Measurements from ENCODE around the gene BCL11B.

BCL11B gene

GRCh38 chr14:99236386-99237138 is 35.4 kb downstream of the BCL11B start:
- H3K36me3 ChIP-seq = no peaks in the 10 kb centered on the region
- no peak for TF ChIP-seq CTCF (IDR thresholded peaks at IDR 0.05; ENCODE audit: low read depth, low read length)
- DNase-seq = no peak
- H3K4me3 ChIP-seq (ENCODE audit: low read depth, low read length) = no peak overlapping the region
- H3K9me3 ChIP-seq = no peaks in the 10 kb centered on the region
- H3K4me1 ChIP-seq = no peaks in the 10 kb centered on the region
- H3K27me3 ChIP-seq = peaks cover 14% of the 10 kb centered on the region

DNA sequence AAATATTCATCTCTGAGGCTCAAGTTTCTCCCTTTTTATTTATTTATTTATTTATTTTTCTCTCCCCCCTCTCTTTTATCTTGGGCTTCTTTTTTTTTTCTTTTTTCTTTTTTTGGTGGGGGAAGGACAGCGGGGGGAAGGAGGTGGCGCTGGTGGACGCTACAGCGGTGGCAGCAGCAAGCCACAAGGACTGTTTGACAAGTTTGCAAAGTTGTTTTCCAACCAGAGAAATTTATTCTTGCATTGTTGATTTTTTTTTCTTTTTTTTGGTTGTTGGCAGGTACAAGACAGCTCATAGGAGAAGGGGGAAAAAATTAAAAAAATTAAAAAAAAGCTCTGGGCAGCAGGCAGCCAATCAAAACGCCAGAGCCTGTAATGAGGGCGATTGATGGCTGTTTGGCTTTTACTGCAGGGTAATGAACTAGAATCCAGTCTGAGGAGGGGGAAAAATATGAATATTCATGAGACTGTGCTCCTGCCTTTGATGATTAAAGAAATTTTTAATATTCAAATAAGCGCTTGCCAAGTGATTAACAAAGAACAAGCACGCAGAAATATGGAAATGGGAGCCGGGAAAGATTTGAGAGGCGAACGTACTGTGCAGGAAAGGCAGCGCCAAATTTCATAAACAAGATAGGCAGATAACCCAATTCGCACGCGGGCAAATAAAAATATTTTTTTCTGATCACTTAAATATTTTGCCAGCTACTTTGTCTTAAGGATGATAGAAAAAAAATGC is 36.2 kb downstream of the BCL11B start:
- no peak overlapping the region for H3K4me3 ChIP-seq (ENCODE audit: low read depth, low read length)

DNA sequence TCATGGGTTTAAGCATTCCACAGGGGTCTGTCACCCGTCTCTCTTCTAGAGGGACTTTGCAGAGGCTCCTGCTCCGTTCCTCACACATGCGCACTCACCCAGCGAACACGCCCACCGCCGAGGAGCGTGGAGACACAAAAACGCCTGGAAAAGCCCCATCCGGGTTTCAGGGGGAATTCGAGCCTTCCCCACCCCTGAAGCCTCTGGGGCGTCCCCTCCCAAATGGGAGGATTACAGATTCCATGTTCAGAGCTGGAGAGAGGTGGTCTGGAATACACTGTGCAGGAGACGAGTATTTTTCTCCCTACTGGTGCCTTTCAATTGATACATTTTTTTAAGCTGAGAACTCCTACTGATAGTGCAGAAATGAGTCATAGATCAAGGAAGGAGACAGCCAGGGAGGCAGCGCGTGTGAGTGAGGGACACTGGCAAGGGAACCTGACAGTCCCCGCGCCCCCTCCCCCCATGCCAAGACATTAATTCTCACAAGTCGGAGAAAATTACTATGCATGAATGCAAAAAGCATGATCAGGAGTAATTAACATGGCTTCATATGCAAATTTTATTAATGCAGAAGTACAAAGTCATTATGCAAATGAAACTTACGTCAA is 36.9 kb downstream of the BCL11B start:
- no peak for TF ChIP-seq CTCF (IDR thresholded peaks at IDR 0.05; ENCODE audit: low read depth, low read length)
- Histone ChIP-seq H3K9me3 (no peaks in the 10 kb centered on the region), H3K4me1 (no peaks in the 10 kb centered on the region), H3K27me3 (peaks cover 6% of the 10 kb centered on the region; the same call in 1 of the 2 replicates), H3K36me3 (no peaks in the 10 kb centered on the region), H3K4me3 (ENCODE audit: low read depth, low read length) (no peak overlapping the region)
- no peak for DNase-seq

More for the DNA sequence above, 36.2 kb downstream of the BCL11B start:
- no peaks in the 10 kb centered on the region for H3K4me1 ChIP-seq
- H3K27me3 ChIP-seq = peaks cover 12% of the 10 kb centered on the region; the same call in 1 of the 2 replicates
- no peak for TF ChIP-seq CTCF (IDR thresholded peaks at IDR 0.05; ENCODE audit: low read depth, low read length)
- H3K9me3 ChIP-seq = no peaks in the 10 kb centered on the region
- H3K36me3 ChIP-seq = no peaks in the 10 kb centered on the region
- no peak for DNase-seq

DNA sequence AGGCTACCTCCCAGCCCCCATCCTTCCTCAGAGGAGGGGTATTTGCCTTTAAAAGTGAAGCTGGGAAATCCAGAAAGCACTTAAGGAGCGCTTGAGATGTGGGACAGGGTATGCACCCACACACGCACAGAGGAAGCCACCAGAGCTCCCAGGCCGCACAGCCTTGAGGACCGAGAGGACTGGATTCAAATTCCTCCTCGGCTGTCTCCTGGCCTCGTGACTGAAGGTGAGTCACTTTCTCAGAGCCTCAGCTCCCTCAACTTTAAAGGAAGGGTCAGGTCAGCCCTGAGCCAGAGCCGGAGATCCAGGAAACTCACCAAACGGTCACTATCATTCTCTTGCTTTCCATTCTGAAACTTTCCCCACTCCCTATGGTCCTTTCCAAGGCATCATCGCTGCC is 37.6 kb downstream of the BCL11B start:
- Histone ChIP-seq H3K4me3 (ENCODE audit: low read depth, low read length) (no peak overlapping the region), H3K27me3 (no peaks in the 10 kb centered on the region; the same call in 1 of the 2 replicates), H3K4me1 (no peaks in the 10 kb centered on the region), H3K36me3 (no peaks in the 10 kb centered on the region), H3K9me3 (no peaks in the 10 kb centered on the region)
- no peak for TF ChIP-seq CTCF (IDR thresholded peaks at IDR 0.05; ENCODE audit: low read depth, low read length)
- no peak for DNase-seq

- no peaks in the 10 kb centered on the region for H3K9me3 ChIP-seq
- no peaks in the 10 kb centered on the region for H3K36me3 ChIP-seq
Observed at GRCh38 chr14:99233222-99234035, 38.6 kb downstream of the BCL11B start.

More at GRCh38 chr14:99233222-99234035, 38.6 kb downstream of the BCL11B start:
- DNase-seq = no peak
- TF ChIP-seq CTCF (IDR thresholded peaks at IDR 0.05; ENCODE audit: low read depth, low read length) = no peak
- no peaks in the 10 kb centered on the region for H3K27me3 ChIP-seq
- no peaks in the 10 kb centered on the region for H3K4me1 ChIP-seq
- no peak overlapping the region for H3K4me3 ChIP-seq (ENCODE audit: low read depth, low read length)
